Measurements from ENCODE around the gene ADAMTS18. TPM values are rescaled to one million over a fixed set of nuclear protein-coding genes. Genes with fewer than 3 reads are reported as not detected.

Gene ADAMTS18
- total RNA-seq, 1 experiment from 2014 or later = not detected

DNA sequence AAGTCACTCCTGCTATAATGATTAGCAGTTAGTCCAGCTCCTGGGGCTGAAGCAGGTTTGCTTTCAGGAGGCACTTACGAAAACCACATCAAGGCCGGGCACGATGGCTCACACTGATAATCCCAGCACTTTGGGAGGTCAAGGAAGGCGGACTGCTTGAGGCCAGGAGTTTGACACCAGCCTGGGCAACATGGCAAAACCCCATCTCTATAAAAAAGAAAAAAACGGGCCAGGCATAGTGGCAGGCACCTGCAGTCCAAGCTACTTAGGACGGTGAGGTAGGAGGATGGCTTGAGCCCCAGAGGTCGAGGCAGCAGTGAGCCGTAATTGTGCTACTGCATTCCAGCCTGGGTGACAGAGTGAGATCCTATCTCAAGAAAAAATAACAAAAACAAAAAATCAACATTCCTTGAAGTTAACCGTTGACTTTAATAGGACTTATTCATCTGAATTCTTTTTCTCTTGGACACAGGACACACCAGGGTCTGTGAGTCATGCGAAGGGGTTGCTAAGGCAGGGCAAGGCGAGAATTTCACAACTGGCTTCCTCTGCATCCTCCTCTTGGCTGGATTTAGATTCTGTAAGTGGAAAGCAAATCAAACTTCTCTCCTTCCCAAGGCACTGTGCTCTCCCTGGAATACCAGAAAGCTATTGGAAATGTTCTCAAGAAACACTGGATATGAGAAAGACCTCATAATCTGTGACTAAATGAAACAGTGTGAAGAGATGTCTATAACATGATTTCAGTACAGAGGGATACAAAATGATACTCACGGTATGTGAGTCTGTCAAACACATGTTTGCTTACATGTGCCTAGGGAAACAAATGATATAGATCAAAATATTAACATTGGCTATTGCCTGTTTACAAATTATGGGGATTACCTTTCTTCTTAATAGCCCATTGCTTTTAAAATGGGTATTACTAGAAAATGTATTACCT lies 136.1 kb downstream of the ADAMTS18 start:
- no peaks in the 10 kb centered on the region for H3K9me2 ChIP-seq (ENCODE audit: insufficient read depth)
- POLR2A ChIA-PET = no interaction called here
- no peaks in the 10 kb centered on the region for H3K79me2 ChIP-seq (ENCODE audit: insufficient read depth, low read length)
- H3K36me3 ChIP-seq (ENCODE audit: control insufficient read depth in 1 of 2, insufficient read depth in 2 of 2, low read length in 2 of 2) = no peaks in the 10 kb centered on the region
- DNase-seq (ENCODE audit: low read depth, low spot score) (no peak), ATAC-seq (peak; percentile 34)
- TF ChIP-seq TCF7L2 (IDR thresholded peaks at IDR 0.05; ENCODE audit: borderline replicate concordance, extremely low read depth, insufficient read depth, insufficient read length) (no peak), POLR2AphosphoS5 (IDR thresholded peaks at IDR 0.05; ENCODE audit: low read depth, low read length) (no peak), JUND (IDR thresholded peaks at IDR 0.05) (no peak), ZNF274 (IDR thresholded peaks at IDR 0.05; ENCODE audit: low read depth, low read length) (no peak), POLR2A (IDR thresholded peaks at IDR 0.05; ENCODE audit: borderline replicate concordance, extremely low read depth, insufficient read depth, insufficient read length) (no peak), FOSL1 (IDR thresholded peaks at IDR 0.05; ENCODE audit: low read depth) (no peak), ELF1 (IDR thresholded peaks at IDR 0.05; ENCODE audit: borderline replicate concordance, low read depth) (no peak), EZH2phosphoT487 (IDR thresholded peaks at IDR 0.05; ENCODE audit: borderline replicate concordance) (no peak), RAD21 (IDR thresholded peaks at IDR 0.05; ENCODE audit: low read depth) (no peak), YY1 (IDR thresholded peaks at IDR 0.05; ENCODE audit: extremely low read depth, insufficient replicate concordance, low read depth, low read length) (no peak), SP1 (IDR thresholded peaks at IDR 0.05; ENCODE audit: low read depth) (no peak), EZH2 (IDR thresholded peaks at IDR 0.05) (no peak), SRF (IDR thresholded peaks at IDR 0.05; ENCODE audit: low read depth) (no peak)
- TF ChIP-seq, protein P1, sequence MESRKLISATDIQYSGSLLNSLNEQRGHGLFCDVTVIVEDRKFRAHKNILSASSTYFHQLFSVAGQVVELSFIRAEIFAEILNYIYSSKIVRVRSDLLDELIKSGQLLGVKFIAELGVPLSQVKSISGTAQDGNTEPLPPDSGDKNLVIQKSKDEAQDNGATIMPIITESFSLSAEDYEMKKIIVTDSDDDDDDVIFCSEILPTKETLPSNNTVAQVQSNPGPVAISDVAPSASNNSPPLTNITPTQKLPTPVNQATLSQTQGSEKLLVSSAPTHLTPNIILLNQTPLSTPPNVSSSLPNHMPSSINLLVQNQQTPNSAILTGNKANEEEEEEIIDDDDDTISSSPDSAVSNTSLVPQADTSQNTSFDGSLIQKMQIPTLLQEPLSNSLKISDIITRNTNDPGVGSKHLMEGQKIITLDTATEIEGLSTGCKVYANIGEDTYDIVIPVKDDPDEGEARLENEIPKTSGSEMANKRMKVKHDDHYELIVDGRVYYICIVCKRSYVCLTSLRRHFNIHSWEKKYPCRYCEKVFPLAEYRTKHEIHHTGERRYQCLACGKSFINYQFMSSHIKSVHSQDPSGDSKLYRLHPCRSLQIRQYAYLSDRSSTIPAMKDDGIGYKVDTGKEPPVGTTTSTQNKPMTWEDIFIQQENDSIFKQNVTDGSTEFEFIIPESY (IDR thresholded peaks at IDR 0.05; ENCODE audit: extremely low read depth, insufficient replicate concordance, low read length) = no peak
- TF ChIP-seq, protein P2, sequence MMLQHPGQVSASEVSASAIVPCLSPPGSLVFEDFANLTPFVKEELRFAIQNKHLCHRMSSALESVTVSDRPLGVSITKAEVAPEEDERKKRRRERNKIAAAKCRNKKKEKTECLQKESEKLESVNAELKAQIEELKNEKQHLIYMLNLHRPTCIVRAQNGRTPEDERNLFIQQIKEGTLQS (IDR thresholded peaks at IDR 0.05) = no peak
- TF ChIP-seq, protein P3, sequence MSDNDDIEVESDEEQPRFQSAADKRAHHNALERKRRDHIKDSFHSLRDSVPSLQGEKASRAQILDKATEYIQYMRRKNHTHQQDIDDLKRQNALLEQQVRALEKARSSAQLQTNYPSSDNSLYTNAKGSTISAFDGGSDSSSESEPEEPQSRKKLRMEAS (IDR thresholded peaks at IDR 0.05) = no peak
- H3K27me3 ChIP-seq (ENCODE audit: insufficient read depth, low read length) = peaks cover 54% of the 10 kb centered on the region
- CTCF ChIA-PET = no interaction called here
- BruUV-seq (replicated peaks) = no TSS peak
- no peak overlapping the region for H2AFZ ChIP-seq (ENCODE audit: low read depth, low read length, poor library complexity, severe bottlenecking)
- intact Hi-C loops (cut with micrococcal nuclease) = no loop called here
- H3K4me3 ChIP-seq (replicated peaks in 1 of 2; ENCODE audit: low read depth in 1 of 2, low read length in 2 of 2) = no peak overlapping the region
- H4K20me1 ChIP-seq (ENCODE audit: insufficient read depth) = no peaks in the 10 kb centered on the region
- no peak overlapping the region for H3K4me2 ChIP-seq (ENCODE audit: low read length)
- H3K9ac ChIP-seq (ENCODE audit: low read length) = no peak overlapping the region
- RAD21 ChIA-PET (ENCODE audit: low non-redundant PET in 1 of 2, low total read pairs in 2 of 2, uncharacterized antibody in 2 of 2, unreplicated experiment in 2 of 2) = no interaction called here
- no peaks in the 10 kb centered on the region for H3K4me1 ChIP-seq (ENCODE audit: control insufficient read depth in 1 of 2, insufficient read depth in 2 of 2, low read length in 2 of 2)
- no peaks in the 10 kb centered on the region for H3K9me3 ChIP-seq (ENCODE audit: control insufficient read depth in 1 of 2, insufficient read depth in 1 of 2, low read depth in 1 of 2, low read length in 2 of 2)
- H3K27ac ChIP-seq (ENCODE audit: low read depth, low read length) = no peak overlapping the region
